ENCODE results near the gene PDS5A. TPM values are rescaled to one million over a fixed set of nuclear protein-coding genes. Genes with fewer than 3 reads are reported as not detected.
"Not testable (repeated sequence)": the region's sequence is repeated elsewhere in the genome, so short reads cannot be mapped to it uniquely, and the experiment has no call there.

The PDS5A gene
- total and polyA plus RNA-seq, 2 of the 13 experiments (the other 11 are each of a cell fraction or from before 2014, with no cell fraction given), result 31.8 to 57.0 TPM

DNA sequence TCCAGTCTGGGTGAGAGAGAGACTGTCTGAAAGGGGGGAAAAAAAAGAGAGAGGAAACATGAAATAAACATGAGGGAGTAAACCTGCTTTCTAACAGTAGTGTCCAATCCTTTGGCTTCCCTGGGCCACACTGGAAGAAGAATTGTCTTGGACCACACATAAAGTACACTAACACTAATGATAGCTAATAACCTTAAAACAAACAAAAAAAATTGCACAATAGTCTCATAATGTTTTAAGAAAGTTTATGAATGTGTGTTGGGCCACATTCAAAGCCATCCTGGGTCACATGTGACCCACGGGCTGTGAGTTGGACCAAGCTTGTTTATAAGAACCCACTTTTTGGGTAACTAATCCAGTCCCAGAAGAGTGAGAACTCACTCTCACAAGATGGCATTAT lies 30.3 kb downstream of the PDS5A start (continued):
- TF ChIP-seq EEA1 (CRISPR knock-in tag; IDR thresholded peaks at IDR 0.05; ENCODE audit: borderline replicate concordance) (no peak), CHD4 (IDR thresholded peaks at IDR 0.05; ENCODE audit: borderline replicate concordance, low read length) (no peak), NR0B2 (CRISPR knock-in tag; IDR thresholded peaks at IDR 0.05) (no peak)
- TF ChIP-seq, protein P1, sequence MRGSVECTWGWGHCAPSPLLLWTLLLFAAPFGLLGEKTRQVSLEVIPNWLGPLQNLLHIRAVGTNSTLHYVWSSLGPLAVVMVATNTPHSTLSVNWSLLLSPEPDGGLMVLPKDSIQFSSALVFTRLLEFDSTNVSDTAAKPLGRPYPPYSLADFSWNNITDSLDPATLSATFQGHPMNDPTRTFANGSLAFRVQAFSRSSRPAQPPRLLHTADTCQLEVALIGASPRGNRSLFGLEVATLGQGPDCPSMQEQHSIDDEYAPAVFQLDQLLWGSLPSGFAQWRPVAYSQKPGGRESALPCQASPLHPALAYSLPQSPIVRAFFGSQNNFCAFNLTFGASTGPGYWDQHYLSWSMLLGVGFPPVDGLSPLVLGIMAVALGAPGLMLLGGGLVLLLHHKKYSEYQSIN (CRISPR knock-in tag; IDR thresholded peaks at IDR 0.05; ENCODE audit: borderline replicate concordance), result no peak

DNA sequence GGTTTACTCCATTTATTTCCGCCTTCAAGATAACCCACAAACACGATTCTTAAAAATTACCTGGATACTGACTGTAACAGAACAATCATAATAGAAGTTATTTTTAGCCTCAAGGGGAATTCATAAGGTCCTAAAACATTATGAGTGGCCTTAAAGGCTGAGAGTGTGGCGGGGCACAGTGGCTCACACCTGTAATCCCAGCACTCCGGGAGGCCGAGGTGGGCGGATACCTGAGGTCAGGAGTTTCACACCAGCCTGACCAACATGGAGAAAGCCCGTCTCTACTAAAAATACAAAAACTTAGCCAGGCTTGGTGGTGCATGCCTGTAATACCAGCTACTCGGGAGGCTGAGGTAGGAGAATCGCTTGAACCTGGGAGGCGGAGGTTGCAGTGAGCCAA lies 33.5 kb downstream of the PDS5A start:
- H3K27ac ChIP-seq (ENCODE audit: extremely low read length, insufficient read depth, low read length); BruUV-seq (replicated peaks); intact Hi-C loops (cut with micrococcal nuclease; ENCODE audit: unreplicated experiment); H3K36me3 ChIP-seq (replicated peaks in 1 of 2; ENCODE audit: control insufficient read depth in 1 of 2, insufficient read depth in 2 of 2, low read length in 2 of 2); H3K9me3 ChIP-seq (ENCODE audit: low read length); H3K4me3 ChIP-seq (replicated peaks in 1 of 3; ENCODE audit: insufficient read depth in 1 of 3, low read depth in 2 of 3, low read length in 3 of 3); H3K9ac ChIP-seq (ENCODE audit: insufficient read depth, low read depth, low read length); in situ Hi-C loops (cut with HindIII; ENCODE audit: extremely low pct_ligation_motif_present, low pct_unique_long_range_greater_than_20kb); ATAC-seq; POLR2A ChIA-PET; H3K27me3 ChIP-seq (ENCODE audit: control insufficient read depth in 1 of 2, insufficient read depth in 2 of 2, low read length in 2 of 2); DNase-seq (ENCODE audit: low spot score); H2AFZ ChIP-seq (ENCODE audit: low read length); FAIRE-seq; CTCF ChIA-PET (ENCODE audit: low intra/inter-chr PET ratio, low total read pairs); H3K4me2 ChIP-seq (ENCODE audit: low read depth, low read length): not testable (repeated sequence)
- peaks cover 25% of the 10 kb centered on the region for H3K4me1 ChIP-seq (ENCODE audit: insufficient read depth, low read length)
- peaks cover 40% of the 10 kb centered on the region for H4K20me1 ChIP-seq (ENCODE audit: insufficient read depth, low read length)
- peaks cover 89% of the 10 kb centered on the region for H3K79me2 ChIP-seq (ENCODE audit: insufficient read depth, low read length)
- 96% methylated on average over 10 of the region's 10 CpGs for WGBS (ENCODE audit: low lambda C conversion rate)

GRCh38 chr4:39942507-39942906 lies 35.2 kb downstream of the PDS5A start:
- in situ Hi-C loops (cut with HindIII; ENCODE audit: extremely low pct_ligation_motif_present, low pct_unique_long_range_greater_than_20kb) (no loop called here), intact Hi-C loops (cut with micrococcal nuclease; ENCODE audit: unreplicated experiment) (no loop called here)
- BruUV-seq (replicated peaks), result no TSS peak
- Histone ChIP-seq H3K9me3 (ENCODE audit: low read length) (no peaks in the 10 kb centered on the region), H3K79me2 (ENCODE audit: insufficient read depth, low read length) (peaks cover 86% of the 10 kb centered on the region), H3K36me3 (replicated peaks in 1 of 2; ENCODE audit: control insufficient read depth in 1 of 2, insufficient read depth in 2 of 2, low read length in 2 of 2) (no peaks in the 10 kb centered on the region; a peak in 1 of 5 replicates), H3K27ac (ENCODE audit: extremely low read length, insufficient read depth, low read length) (no peak overlapping the region), H3K4me2 (ENCODE audit: low read depth, low read length) (no peak overlapping the region), H3K4me1 (ENCODE audit: insufficient read depth, low read length) (peaks cover 20% of the 10 kb centered on the region), H3K9ac (ENCODE audit: insufficient read depth, low read depth, low read length) (no peak overlapping the region), H4K20me1 (ENCODE audit: insufficient read depth, low read length) (peaks cover 35% of the 10 kb centered on the region), H3K4me3 (replicated peaks in 1 of 3; ENCODE audit: insufficient read depth in 1 of 3, low read depth in 2 of 3, low read length in 3 of 3) (no peak overlapping the region), H3K27me3 (ENCODE audit: control insufficient read depth in 1 of 2, insufficient read depth in 2 of 2, low read length in 2 of 2) (no peaks in the 10 kb centered on the region; a peak in 1 of 5 replicates), H2AFZ (ENCODE audit: low read length) (no peak overlapping the region)
- ChIA-PET CTCF (ENCODE audit: low intra/inter-chr PET ratio, low total read pairs) (no interaction called here), POLR2A (no interaction called here)
- FAIRE-seq (no peak), ATAC-seq (no peak), DNase-seq (ENCODE audit: low spot score) (no peak)
- TF ChIP-seq ZNF510 (CRISPR knock-in tag; IDR thresholded peaks at IDR 0.05; ENCODE audit: low read depth), result no peak
- 91% methylated on average over 9 of the region's 9 CpGs for WGBS (ENCODE audit: low lambda C conversion rate)

Measured in HepG2 (cell line).